ENCODE measurements around the gene TMEM209. TPM values are rescaled to one million over a fixed set of nuclear protein-coding genes. Genes with fewer than 3 reads are reported as not detected.

The TMEM209 gene
- polyA plus RNA-seq, 2 of the 4 experiments (the other 2 are of a cell fraction) = 12.8 to 36.6 TPM

- Histone ChIP-seq H3K27ac (no peak overlapping the region), H3K4me1 (no peaks in the 10 kb centered on the region), H3K9me3 (no peaks in the 10 kb centered on the region), H3K4me2 (no peak overlapping the region), H3K4me3 (no peak overlapping the region)
- FAIRE-seq = no peak
- ChIA-PET CTCF (no interaction called here), POLR2A (no interaction called here)
- no peak for ATAC-seq
- DNase-seq (ENCODE audit: low read depth in 1 of 2, low spot score in 1 of 2) = no peak
- 81% methylated on average over 1 of the region's 1 CpG for WGBS (ENCODE audit: missing lambda C conversion rate)
- TF ChIP-seq RFX5 (IDR thresholded peaks at IDR 0.05) = no peak
- TF ChIP-seq NR3C1 (IDR thresholded peaks at IDR 0.05) = no peak
- TF ChIP-seq FOSB (CRISPR knock-in tag; IDR thresholded peaks at IDR 0.05) = no peak
- no peak for TF ChIP-seq POLR2A (IDR thresholded peaks at IDR 0.05; ENCODE audit: low read length)
- no peak for TF ChIP-seq RCOR1 (IDR thresholded peaks at IDR 0.05; ENCODE audit: low read depth, low read length)
- no peak for TF ChIP-seq RARB (CRISPR knock-in tag; IDR thresholded peaks at IDR 0.05)
These were observed 18.4 kb upstream of the TMEM209 start for GRCh38 chr7:130223646-130224045.

GRCh38 chr7:130221746-130222145 lies 16.5 kb upstream of the TMEM209 start:
- POLR2A ChIA-PET = no interaction called here
- Histone ChIP-seq H3K9me3 (no peaks in the 10 kb centered on the region), H3K4me2 (no peak overlapping the region), H3K4me1 (no peaks in the 10 kb centered on the region), H3K4me3 (no peak overlapping the region), H3K27ac (no peak overlapping the region)
- no peak for DNase-seq (ENCODE audit: low read depth in 1 of 2, low spot score in 1 of 2)
- 74% methylated on average over 4 of the region's 4 CpGs for WGBS (ENCODE audit: missing lambda C conversion rate)
- CTCF ChIA-PET = interaction anchor here (0.6 kb wide), 1 partner anchor 82 kb away, joined by 4 read pairs; no protein-coding TSS in a partner anchor
- ATAC-seq = no peak
- no peak for TF ChIP-seq RAD21 (conservative IDR thresholded peaks at IDR 0.05 in 1 of 2, IDR thresholded peaks at IDR 0.05 in 1 of 2)
- TF ChIP-seq CBX8 (IDR thresholded peaks at IDR 0.05) = no peak
- no peak for TF ChIP-seq EHF (CRISPR knock-in tag; IDR thresholded peaks at IDR 0.05)
- TF ChIP-seq ZSCAN20 (CRISPR knock-in tag; IDR thresholded peaks at IDR 0.05) = no peak
- no peak for TF ChIP-seq HMGXB4 (CRISPR knock-in tag; IDR thresholded peaks at IDR 0.05; ENCODE audit: borderline replicate concordance)
- no peak for TF ChIP-seq MYC (IDR thresholded peaks at IDR 0.05; ENCODE audit: borderline replicate concordance, low read length)
- no peak for TF ChIP-seq HOXA7 (CRISPR knock-in tag; IDR thresholded peaks at IDR 0.05)
- no peak for TF ChIP-seq JUNB (IDR thresholded peaks at IDR 0.05)
- TF ChIP-seq SMC3 (IDR thresholded peaks at IDR 0.05) = no peak
- TF ChIP-seq RCOR1 (IDR thresholded peaks at IDR 0.05; ENCODE audit: low read depth, low read length) = no peak
- no peak for TF ChIP-seq RNF2 (IDR thresholded peaks at IDR 0.05; ENCODE audit: borderline replicate concordance, low read depth)
- no peak for TF ChIP-seq ZFP36 (IDR thresholded peaks at IDR 0.05; ENCODE audit: borderline replicate concordance, partially characterized antibody)
- TF ChIP-seq HOXB13 (CRISPR knock-in tag; IDR thresholded peaks at IDR 0.05; ENCODE audit: low read depth) = no peak
- FAIRE-seq = no peak

GRCh38 chr7:130219871-130220270 lies 14.7 kb upstream of the TMEM209 start:
- Histone ChIP-seq H3K4me3 (no peak overlapping the region), H3K9me3 (no peaks in the 10 kb centered on the region), H3K4me1 (no peaks in the 10 kb centered on the region), H3K27ac (no peak overlapping the region), H3K4me2 (no peak overlapping the region)
- CTCF ChIA-PET = no interaction called here
- TF ChIP-seq HOXA7 (CRISPR knock-in tag; IDR thresholded peaks at IDR 0.05) (no peak), BCL3 (IDR thresholded peaks at IDR 0.05) (no peak), TP53 (CRISPR knock-in tag; IDR thresholded peaks at IDR 0.05) (no peak), EHF (CRISPR knock-in tag; IDR thresholded peaks at IDR 0.05) (no peak), SREBF2 (IDR thresholded peaks at IDR 0.05) (no peak), ZC3H11A (IDR thresholded peaks at IDR 0.05) (no peak), FOSB (CRISPR knock-in tag; IDR thresholded peaks at IDR 0.05) (no peak), JUNB (IDR thresholded peaks at IDR 0.05) (no peak), RARB (CRISPR knock-in tag; IDR thresholded peaks at IDR 0.05) (no peak), POLR2AphosphoS2 (conservative IDR thresholded peaks at IDR 0.05; ENCODE audit: low read length) (no peak), NPAS2 (CRISPR knock-in tag; IDR thresholded peaks at IDR 0.05; ENCODE audit: borderline replicate concordance) (no peak), CEBPB (IDR thresholded peaks at IDR 0.05) (no peak), RNF2 (IDR thresholded peaks at IDR 0.05; ENCODE audit: borderline replicate concordance, low read depth) (no peak), ZNF302 (CRISPR knock-in tag; IDR thresholded peaks at IDR 0.05) (no peak)
- DNase-seq (ENCODE audit: low read depth in 1 of 2, low spot score in 1 of 2) (no peak), ATAC-seq (no peak), FAIRE-seq (no peak)
- POLR2A ChIA-PET = no interaction called here
- 41% methylated on average over 9 of the region's 9 CpGs for WGBS (ENCODE audit: missing lambda C conversion rate)

Measured in A549 (cell line).